HG03469 (cell line): ENCODE measurements around the gene WNK4.
"Not testable (repeated sequence)": the region's sequence is repeated elsewhere in the genome, so short reads cannot be mapped to it uniquely, and the experiment has no call there.

Experiments
- ATAC-seq: cut with Tn5 transposase; IDR thresholded peaks from one replicate; pipeline ENCODE4 v1.9.1; 2021; ENCODE audit warnings: mild to moderate bottlenecking, moderate library complexity, moderate number of reproducible peaks; ENCODE audit not compliant: unreplicated experiment

WNK4 gene

GRCh38 chr17:42779936-42780850 is at the start of gene WNK4:
Gene WNK4 (plus strand): TSS chr17:42780610. CDS start chr17:42780699, 89 bp downstream.
- no peak for ATAC-seq

- no peak for ATAC-seq
These were observed 39.7 kb upstream of the WNK4 start for GRCh38 chr17:42740699-42741098.

GRCh38 chr17:42742916-42743315 is 37.5 kb upstream of the WNK4 start:
- ATAC-seq = not testable (repeated sequence)

GRCh38 chr17:42743595-42744282 is 36.7 kb upstream of the WNK4 start:
- no peak for ATAC-seq

- ATAC-seq = peak; percentile 18
These were observed 36.1 kb upstream of the WNK4 start for GRCh38 chr17:42744283-42744805.

- ATAC-seq = peak; percentile 64
These were observed 35.4 kb upstream of the WNK4 start, which contains the start of gene EZH1 for GRCh38 chr17:42744806-42745617. Gene EZH1 (minus strand): TSS chr17:42745040. CDS start chr17:42728941, 16,099 bp downstream.

- no peak for ATAC-seq
These were observed 32.1 kb upstream of the WNK4 start for GRCh38 chr17:42748202-42748907.

GRCh38 chr17:42748908-42749798 is 31.3 kb upstream of the WNK4 start:
- no peak for ATAC-seq

GRCh38 chr17:42750739-42751344 is 29.6 kb upstream of the WNK4 start:
- ATAC-seq = no peak

- no peak for ATAC-seq
These were observed 28.8 kb upstream of the WNK4 start for GRCh38 chr17:42751628-42752027.

GRCh38 chr17:42754782-42755181 is 25.6 kb upstream of the WNK4 start:
- ATAC-seq = no peak

GRCh38 chr17:42759982-42760651 is 20.3 kb upstream of the WNK4 start:
- ATAC-seq = no peak

- ATAC-seq = no peak
These were observed 19.5 kb upstream of the WNK4 start, which contains the start of gene RAMP2 for GRCh38 chr17:42760652-42761581. Gene RAMP2 (plus strand): TSS chr17:42761227. CDS start chr17:42761262, 35 bp downstream.

GRCh38 chr17:42761638-42762037 is 18.8 kb upstream of the WNK4 start:
- no peak for ATAC-seq

GRCh38 chr17:42766124-42766523 is 14.3 kb upstream of the WNK4 start:
- no peak for ATAC-seq

- ATAC-seq = no peak
These were observed 12.9 kb upstream of the WNK4 start for GRCh38 chr17:42767512-42767911.

GRCh38 chr17:42768006-42768405 is 12.4 kb upstream of the WNK4 start:
- ATAC-seq = not testable (repeated sequence)
